RWPE2 (cell line): Measurements from ENCODE around the gene RIMS1.
A peak's percentile ranks its signal among the peaks of the same experiment; 100 is the strongest.

Source experiments
- ATAC-seq: fragments of 200-7000 bp; cut with Tn5 transposase; 3 replicates; pipeline ENCODE4 v1.9.1; 2021; ENCODE audit warnings: low read depth
- DNase-seq: peaks from one replicate; pipeline ENCODE4 v3.0.0-alpha.2; 2020; ENCODE audit warnings: low spot score
- H3K27ac ChIP-seq: fragments of 450-650 bp; 2 replicates; pipeline ENCODE4 v1.5.1; 2017; ENCODE audit warnings: mild to moderate bottlenecking; ENCODE audit not compliant: poor library complexity, severe bottlenecking
- H3K27me3 ChIP-seq: fragments of 250-450 bp; sonication (Bioruptor Pico); 2 replicates; pipeline ENCODE4 v1.5.1; 2021; ENCODE audit warnings: mild to moderate bottlenecking, moderate library complexity; ENCODE audit not compliant: insufficient read depth, poor library complexity, severe bottlenecking
- H3K36me3 ChIP-seq: fragments of 250-450 bp; sonication (Bioruptor Pico); 2 replicates; pipeline ENCODE4 v1.5.1; 2020; ENCODE audit warnings: low read depth, mild to moderate bottlenecking, moderate library complexity
- H3K4me1 ChIP-seq: fragments of 250-450 bp; sonication (Bioruptor Pico); 2 replicates; pipeline ENCODE4 v1.5.1; 2021; ENCODE audit warnings: mild to moderate bottlenecking, moderate library complexity; ENCODE audit not compliant: insufficient read depth, poor library complexity, severe bottlenecking
- H3K4me3 ChIP-seq: fragments of 250-450 bp; sonication (Bioruptor Pico); 2 replicates; pipeline ENCODE4 v1.5.1; 2021; ENCODE audit warnings: mild to moderate bottlenecking, moderate library complexity; ENCODE audit not compliant: severe bottlenecking
- H3K9me3 ChIP-seq: fragments of 250-450 bp; sonication (Bioruptor Pico); 2 replicates; pipeline ENCODE4 v1.5.1; 2021; ENCODE audit warnings: mild to moderate bottlenecking, moderate library complexity; ENCODE audit not compliant: severe bottlenecking
- CTCF ChIP-seq: fragments of 450-650 bp; IDR thresholded peaks from one replicate; pipeline ENCODE4 v1.5.1; 2017; ENCODE audit warnings: mild to moderate bottlenecking, moderate library complexity; ENCODE audit not compliant: poor library complexity, severe bottlenecking

Gene RIMS1

GRCh38 chr6:72248621-72249020 lies 362.3 kb downstream of the RIMS1 start:
- DNase-seq, result no peak
- no peak overlapping the region for H3K4me3 ChIP-seq
- no peaks in the 10 kb centered on the region for H3K9me3 ChIP-seq
- no peaks in the 10 kb centered on the region for H3K36me3 ChIP-seq
- peaks cover 3% of the 10 kb centered on the region for H3K4me1 ChIP-seq
- ATAC-seq, result no peak
- no peak for TF ChIP-seq CTCF
- no peak overlapping the region for H3K27ac ChIP-seq
- H3K27me3 ChIP-seq, result no peaks in the 10 kb centered on the region

- TF ChIP-seq CTCF, result peak; percentile 19
- H3K4me3 ChIP-seq, result no peak overlapping the region
- no peaks in the 10 kb centered on the region for H3K36me3 ChIP-seq
- H3K9me3 ChIP-seq, result no peaks in the 10 kb centered on the region
- no peaks in the 10 kb centered on the region for H3K27me3 ChIP-seq
- ATAC-seq (no peak), DNase-seq (no peak)
- no peaks in the 10 kb centered on the region for H3K4me1 ChIP-seq
- H3K27ac ChIP-seq, result no peak overlapping the region
Observed at GRCh38 chr6:72250664-72251063, 364.3 kb downstream of the RIMS1 start.

- Histone ChIP-seq H3K9me3 (no peaks in the 10 kb centered on the region), H3K36me3 (no peaks in the 10 kb centered on the region), H3K27me3 (no peaks in the 10 kb centered on the region), H3K27ac (no peak overlapping the region), H3K4me3 (no peak overlapping the region), H3K4me1 (no peaks in the 10 kb centered on the region)
- DNase-seq, result no peak
- no peak for TF ChIP-seq CTCF
- peak; percentile 51; the same call in 2 of the 3 replicates for ATAC-seq
Observed at GRCh38 chr6:72260489-72260888, 374.1 kb downstream of the RIMS1 start.

GRCh38 chr6:72261554-72261953 lies 375.2 kb downstream of the RIMS1 start:
- TF ChIP-seq CTCF, result no peak
- H3K27ac ChIP-seq, result no peak overlapping the region

GRCh38 chr6:72262254-72262653 lies 375.9 kb downstream of the RIMS1 start:
- no peaks in the 10 kb centered on the region for H3K27me3 ChIP-seq
- DNase-seq, result no peak
- H3K9me3 ChIP-seq, result no peaks in the 10 kb centered on the region
- H3K4me1 ChIP-seq, result no peaks in the 10 kb centered on the region
- no peak overlapping the region for H3K4me3 ChIP-seq
- TF ChIP-seq CTCF, result no peak
- ATAC-seq, result no peak
- H3K27ac ChIP-seq, result no peak overlapping the region
- H3K36me3 ChIP-seq, result no peaks in the 10 kb centered on the region

More at GRCh38 chr6:72261554-72261953, 375.2 kb downstream of the RIMS1 start:
- no peak for DNase-seq
- Histone ChIP-seq H3K27me3 (no peaks in the 10 kb centered on the region), H3K4me3 (no peak overlapping the region), H3K36me3 (no peaks in the 10 kb centered on the region), H3K4me1 (no peaks in the 10 kb centered on the region), H3K9me3 (no peaks in the 10 kb centered on the region)
- ATAC-seq, result no peak
